Caki2 (cell line): Measurements from ENCODE around the gene MYH10. TPM values are rescaled to one million over a fixed set of nuclear protein-coding genes. Genes with fewer than 3 reads are reported as not detected.

Experiments used
- DNase-seq: peaks from one replicate; pipeline ENCODE4 v3.0.0-alpha.2; 2015; ENCODE audit warnings: low read depth
- in situ Hi-C: cut with HindIII; loops from 2 replicates; pipeline ENCODE4 v1.10.0; 2016; ENCODE audit warnings: low sequenced_read_pairs, low pct_unique_long_range_greater_than_20kb, mixed read lengths
- total RNA-seq: library from RNA; depleted of rRNA; stranded (reverse); fragments of >200 nt; shearing (Covaris generic); gene quantifications from 2 replicates; pipeline ENCODE4 v1.2.3, GENCODE V29; 2014; ENCODE audit warnings: low replicate concordance

The MYH10 gene
- total RNA-seq, 1 experiment from 2014 or later = 4.3 TPM

GRCh38 chr17:8469964-8470363, 160.6 kb downstream of the MYH10 start:
- DNase-seq = no peak
- in situ Hi-C loops = no loop called here

DNA sequence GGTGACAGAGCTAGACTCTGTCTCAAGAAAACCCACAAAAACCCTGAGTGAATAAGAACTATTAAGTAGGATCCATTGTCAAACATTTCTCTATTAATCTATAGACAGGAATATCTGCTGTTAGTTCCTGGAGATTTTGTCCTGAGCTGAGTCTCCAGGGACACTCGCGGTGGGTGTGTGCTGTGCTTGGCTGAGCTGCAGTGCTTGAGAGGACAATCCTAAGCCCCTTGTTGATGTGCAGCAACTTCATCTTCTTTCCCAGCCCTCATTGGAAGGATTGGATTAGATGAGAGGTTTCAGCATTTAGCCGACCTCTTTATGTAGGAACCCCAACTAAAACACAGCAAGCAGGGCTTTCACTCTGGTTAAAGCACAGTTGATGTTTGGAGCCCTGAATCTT, 161.5 kb downstream of the MYH10 start:
- DNase-seq = no peak
- in situ Hi-C loops = no loop called here

- in situ Hi-C loops = no loop called here
- no peak for DNase-seq
Observed at GRCh38 chr17:8468127-8468526, 162.4 kb downstream of the MYH10 start.

- DNase-seq = no peak
- in situ Hi-C loops = no loop called here
Observed at GRCh38 chr17:8467527-8467926, 163.0 kb downstream of the MYH10 start.

DNA sequence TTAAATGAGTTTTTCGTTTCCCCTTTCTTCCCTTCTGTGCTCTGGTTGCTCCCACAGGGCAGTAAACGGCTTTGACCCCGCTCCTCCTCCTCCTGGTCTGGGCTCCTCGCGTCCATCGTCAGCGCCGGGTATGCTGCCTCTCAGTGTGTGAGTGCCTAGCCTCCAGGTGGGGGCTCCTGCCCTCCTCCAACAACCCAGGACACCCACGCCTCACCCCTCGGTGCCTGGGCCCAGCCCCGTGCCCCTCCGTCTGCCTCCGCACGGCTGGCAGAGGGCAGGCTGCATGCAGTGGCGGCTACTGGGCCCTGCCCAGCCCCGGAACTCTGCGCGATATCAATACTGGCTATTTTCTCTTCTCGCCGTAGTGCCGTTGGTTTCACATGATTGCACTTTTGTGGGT, 163.7 kb downstream of the MYH10 start:
- DNase-seq = no peak
- in situ Hi-C loops = no loop called here

- in situ Hi-C loops = no loop called here
- no peak for DNase-seq
Observed at GRCh38 chr17:8466456-8466855, 164.1 kb downstream of the MYH10 start.

DNA sequence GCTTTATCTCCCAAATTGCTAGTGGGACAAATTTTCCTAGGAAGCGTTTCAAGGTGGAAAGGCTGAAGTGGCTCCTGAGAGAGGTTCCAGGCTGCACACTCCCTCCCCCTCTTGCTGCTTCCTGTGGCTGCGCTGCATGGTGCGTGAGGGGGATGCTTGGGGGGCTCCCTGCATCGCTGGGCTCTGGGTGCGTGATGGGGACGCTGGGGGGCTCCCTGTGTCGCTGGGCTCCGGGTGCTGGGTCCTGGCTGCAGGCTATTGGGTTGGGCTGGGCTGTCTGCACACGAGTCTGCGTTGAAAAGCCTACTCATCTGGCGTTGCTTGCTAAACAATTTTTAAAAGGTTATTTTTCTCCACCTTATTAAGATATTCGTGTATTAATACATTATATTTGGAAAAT, 164.8 kb downstream of the MYH10 start:
- in situ Hi-C loops = no loop called here

DNA sequence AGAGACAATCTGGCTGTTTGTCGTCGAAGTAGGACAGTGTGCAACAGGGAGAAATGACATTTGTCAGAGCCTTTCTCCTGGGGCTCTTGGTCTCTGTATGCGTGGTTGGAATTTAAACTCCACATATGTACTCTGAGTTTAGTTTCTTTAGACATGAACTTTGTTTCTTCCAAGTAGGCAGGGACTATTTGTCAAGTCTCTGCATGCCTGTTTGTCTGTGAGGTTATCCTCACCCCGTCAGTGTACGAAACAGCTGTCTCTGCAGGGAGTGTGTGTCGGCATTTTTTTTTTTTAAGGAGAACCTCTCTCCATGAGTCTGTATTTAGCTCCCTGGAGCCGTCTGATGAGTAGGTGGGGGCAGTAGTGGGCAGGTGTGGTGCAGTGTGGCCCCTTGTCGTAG, 165.2 kb downstream of the MYH10 start:
- in situ Hi-C loops = no loop called here
- no peak for DNase-seq

More for the DNA sequence above, 164.8 kb downstream of the MYH10 start:
- DNase-seq = no peak

- in situ Hi-C loops = no loop called here
- no peak for DNase-seq
Observed at GRCh38 chr17:8464941-8465340, 165.6 kb downstream of the MYH10 start.

DNA sequence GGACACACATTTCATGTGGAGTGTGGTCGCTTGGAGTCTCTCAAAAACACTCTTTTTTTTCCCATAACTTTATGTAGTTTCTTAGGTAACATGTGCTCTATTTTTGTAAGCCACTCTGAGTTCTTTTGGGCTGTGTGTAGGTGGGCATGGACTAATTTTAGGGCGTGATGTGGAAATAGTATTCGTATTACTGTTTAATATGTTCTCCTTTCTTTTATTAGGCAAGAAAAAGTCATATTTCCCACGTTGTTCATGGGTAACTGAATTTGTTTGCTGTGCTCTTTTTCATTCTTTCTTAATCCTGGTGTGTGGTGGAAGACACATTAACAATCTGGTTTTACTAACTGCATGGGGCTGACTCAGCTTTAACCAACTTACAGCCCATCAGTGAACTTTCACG, 167.4 kb downstream of the MYH10 start:
- no peak for DNase-seq
- in situ Hi-C loops = no loop called here

- in situ Hi-C loops = no loop called here
- DNase-seq = no peak
Observed at GRCh38 chr17:8462564-8462963, 168.0 kb downstream of the MYH10 start.

DNA sequence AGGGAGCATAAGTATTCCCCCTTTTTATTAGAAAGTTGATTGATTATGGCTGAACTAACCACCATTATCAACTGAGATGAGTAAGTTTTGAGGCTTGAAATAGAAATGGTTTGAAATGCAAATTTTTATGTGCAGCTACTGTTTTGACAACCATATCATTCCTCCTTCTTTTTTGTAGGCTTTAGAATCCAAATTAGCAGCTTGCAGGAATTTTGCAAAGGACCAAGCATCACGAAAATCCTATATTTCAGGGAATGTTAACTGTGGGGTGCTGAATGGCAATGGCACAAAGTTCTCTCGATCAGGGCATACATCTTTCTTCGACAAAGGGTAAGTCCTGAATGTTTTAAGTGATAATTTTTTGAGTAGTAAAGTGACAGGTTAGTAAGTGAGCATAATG, 170.7 kb downstream of the MYH10 start:
- no peak for DNase-seq
- in situ Hi-C loops = no loop called here

DNA sequence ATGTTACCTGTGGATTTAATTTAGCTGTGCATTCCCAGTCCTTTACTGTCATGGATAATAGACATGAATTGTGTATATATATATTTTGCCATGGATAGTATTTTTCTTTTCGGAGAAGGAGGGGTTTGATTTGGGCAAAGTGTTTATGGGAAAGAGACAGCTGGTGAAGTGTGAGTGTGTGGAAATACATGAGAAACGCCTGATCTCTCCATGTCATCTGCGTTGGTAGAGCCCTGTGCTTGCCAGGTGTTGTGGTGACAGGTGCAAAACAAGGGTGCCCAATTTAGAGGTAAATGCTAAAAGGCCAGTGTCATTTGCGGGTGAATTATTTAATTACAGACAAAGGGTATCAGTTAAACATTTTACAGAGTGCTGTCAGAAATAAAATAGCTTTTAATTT, 171.4 kb downstream of the MYH10 start:
- no peak for DNase-seq
- in situ Hi-C loops = no loop called here

DNA sequence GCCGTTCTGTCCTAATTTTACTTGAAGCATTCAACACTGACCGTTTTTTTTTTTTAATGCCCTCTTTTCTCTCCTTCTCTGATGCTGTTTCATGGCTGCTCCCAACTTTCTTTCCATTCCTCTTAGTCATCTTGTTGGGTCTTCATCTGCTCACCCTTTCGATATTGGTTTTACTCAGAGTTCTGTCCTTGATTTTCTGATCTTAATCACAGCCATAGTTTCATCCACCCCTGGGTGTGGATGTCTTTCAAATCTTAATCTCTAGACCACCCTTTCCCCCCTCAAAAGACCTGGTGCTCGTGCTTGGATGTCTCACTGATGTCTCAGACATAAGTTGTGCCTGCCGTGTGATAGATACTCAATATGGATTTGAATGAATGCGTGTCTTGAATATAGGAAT, 172.4 kb downstream of the MYH10 start:
- DNase-seq = no peak
- in situ Hi-C loops = no loop called here

DNA sequence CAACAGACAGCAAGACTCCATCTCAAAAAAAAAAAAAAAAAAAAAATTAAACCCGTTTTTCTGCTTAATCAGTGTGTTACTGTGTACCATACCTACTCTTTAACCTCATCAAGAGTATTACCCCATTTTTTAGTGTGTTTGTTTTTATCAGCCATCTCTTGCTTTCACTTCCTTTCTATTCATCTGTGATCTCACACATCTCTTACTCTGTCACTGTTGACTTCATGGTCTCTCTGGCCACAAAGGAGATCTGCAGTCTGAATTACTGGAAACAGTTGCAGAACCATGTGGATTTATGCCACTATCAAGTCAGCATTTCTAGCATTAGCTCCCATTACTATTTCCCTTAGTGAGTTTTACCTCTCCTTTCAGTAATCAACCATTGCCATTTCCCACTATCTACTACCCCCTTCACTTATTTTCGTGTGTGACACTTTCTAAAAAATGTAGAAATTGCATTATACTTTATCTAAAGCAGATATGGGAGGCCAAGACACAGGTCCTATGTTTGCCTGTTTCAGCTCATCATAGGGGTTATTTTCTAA, 174.8 kb downstream of the MYH10 start:
- no peak for DNase-seq
- in situ Hi-C loops = no loop called here

- DNase-seq = no peak
- in situ Hi-C loops = no loop called here
Observed at GRCh38 chr17:8453326-8453725, 177.2 kb downstream of the MYH10 start.

DNA sequence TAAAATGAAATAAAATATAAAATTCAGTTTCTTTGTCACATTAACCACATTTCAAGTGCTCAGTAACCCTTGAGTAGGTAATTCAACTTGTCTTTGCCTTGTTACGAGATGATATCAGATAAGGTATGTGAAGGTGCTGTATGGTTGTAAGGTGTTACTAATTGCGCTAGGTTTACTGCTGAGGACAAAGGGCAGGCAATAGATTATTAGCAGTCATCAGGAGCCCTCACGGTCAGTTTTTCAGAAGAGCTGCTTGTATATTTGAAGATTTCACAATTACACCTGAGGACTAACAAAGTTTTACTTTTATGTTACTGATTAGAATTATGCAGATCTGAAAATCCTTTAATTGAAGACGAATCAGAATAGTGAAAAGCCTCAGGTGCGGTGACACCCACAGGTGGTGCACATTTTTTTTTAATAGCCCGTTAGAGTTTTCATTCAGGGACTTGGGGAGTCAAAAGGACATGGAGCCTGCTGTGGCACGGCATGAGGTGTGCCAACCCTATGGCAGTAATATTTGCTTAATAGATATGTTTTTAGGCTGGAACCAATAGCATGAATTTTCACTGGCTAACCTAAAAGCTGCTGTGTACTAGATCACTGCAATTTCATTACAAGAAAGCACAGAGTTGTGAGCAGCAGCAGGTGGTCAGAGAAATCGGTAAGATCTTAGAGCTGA, 178.5 kb downstream of the MYH10 start:
- in situ Hi-C loops = no loop called here
- no peak for DNase-seq

DNA sequence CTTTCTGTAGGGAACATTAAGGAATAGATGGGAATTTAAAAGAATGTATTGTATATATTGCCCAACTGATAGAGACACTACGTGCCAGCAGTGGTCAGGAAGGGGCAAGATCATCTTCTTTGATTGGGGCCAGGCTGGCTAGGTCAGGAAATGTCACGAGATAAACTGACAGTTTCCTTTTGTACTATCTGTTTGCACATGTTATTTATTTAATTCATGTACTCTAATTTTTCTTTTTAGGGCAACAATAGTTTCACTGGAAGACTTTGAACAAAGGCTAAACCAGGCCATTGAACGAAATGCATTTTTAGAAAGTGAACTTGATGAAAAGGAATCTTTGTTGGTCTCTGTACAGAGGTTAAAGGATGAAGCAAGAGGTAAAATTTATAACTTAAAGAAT, 182.2 kb downstream of the MYH10 start:
- in situ Hi-C loops = no loop called here
- DNase-seq = no peak

- in situ Hi-C loops = no loop called here
- no peak for DNase-seq
Observed at GRCh38 chr17:8447799-8448198, 182.7 kb downstream of the MYH10 start.

- no peak for DNase-seq
- in situ Hi-C loops = no loop called here
Observed at GRCh38 chr17:8445536-8445935, 185.0 kb downstream of the MYH10 start.
